ENCODE data around the gene HSD17B12.

GRCh38 chr11:43709689-43710088 is 29.2 kb downstream of the HSD17B12 start:
- TF ChIP-seq, protein P1, sequence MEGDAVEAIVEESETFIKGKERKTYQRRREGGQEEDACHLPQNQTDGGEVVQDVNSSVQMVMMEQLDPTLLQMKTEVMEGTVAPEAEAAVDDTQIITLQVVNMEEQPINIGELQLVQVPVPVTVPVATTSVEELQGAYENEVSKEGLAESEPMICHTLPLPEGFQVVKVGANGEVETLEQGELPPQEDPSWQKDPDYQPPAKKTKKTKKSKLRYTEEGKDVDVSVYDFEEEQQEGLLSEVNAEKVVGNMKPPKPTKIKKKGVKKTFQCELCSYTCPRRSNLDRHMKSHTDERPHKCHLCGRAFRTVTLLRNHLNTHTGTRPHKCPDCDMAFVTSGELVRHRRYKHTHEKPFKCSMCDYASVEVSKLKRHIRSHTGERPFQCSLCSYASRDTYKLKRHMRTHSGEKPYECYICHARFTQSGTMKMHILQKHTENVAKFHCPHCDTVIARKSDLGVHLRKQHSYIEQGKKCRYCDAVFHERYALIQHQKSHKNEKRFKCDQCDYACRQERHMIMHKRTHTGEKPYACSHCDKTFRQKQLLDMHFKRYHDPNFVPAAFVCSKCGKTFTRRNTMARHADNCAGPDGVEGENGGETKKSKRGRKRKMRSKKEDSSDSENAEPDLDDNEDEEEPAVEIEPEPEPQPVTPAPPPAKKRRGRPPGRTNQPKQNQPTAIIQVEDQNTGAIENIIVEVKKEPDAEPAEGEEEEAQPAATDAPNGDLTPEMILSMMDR (IDR thresholded peaks at IDR 0.05): no peak
- no peak for TF ChIP-seq POLR2A (IDR thresholded peaks at IDR 0.05)
